H9 (cell line): Measurements from ENCODE around the gene GPR45. TPM values are rescaled to one million over a fixed set of nuclear protein-coding genes. Genes with fewer than 3 reads are reported as not detected.
"Not testable (repeated sequence)": the region's sequence is repeated elsewhere in the genome, so short reads cannot be mapped to it uniquely, and the experiment has no call there.

ENCODE experiments used
- DNase-seq: peaks from one replicate; pipeline ENCODE4 v3.0.0-alpha.2; 2017
- H2AFZ ChIP-seq: one replicate; pipeline ENCODE4 v1.6.1; 2013; ENCODE audit warnings: mild to moderate bottlenecking, low read length, control low read depth, moderate library complexity
- H2AK5ac ChIP-seq: 2 replicates; pipeline ENCODE4 v1.6.1; 2013; ENCODE audit warnings: low read length, control low read depth, mixed read lengths; ENCODE audit not compliant: insufficient read length
- H2BK120ac ChIP-seq: one replicate; pipeline ENCODE4 v1.6.1; 2013; ENCODE audit warnings: low read depth, mild to moderate bottlenecking, low read length, control low read depth, inconsistent platforms; ENCODE audit not compliant: poor library complexity, severe bottlenecking
- H2BK12ac ChIP-seq: 2 replicates; pipeline ENCODE4 v1.6.1; 2013; ENCODE audit warnings: low read length, control low read depth, mixed read lengths, low read depth; ENCODE audit not compliant: insufficient read length
- H2BK15ac ChIP-seq: 2 replicates; pipeline ENCODE4 v1.6.1; 2013; ENCODE audit warnings: low read depth, low read length, control low read depth
- H2BK20ac ChIP-seq: one replicate; pipeline ENCODE4 v1.6.1; 2013; ENCODE audit warnings: low read depth, mild to moderate bottlenecking, low read length, control low read depth, inconsistent platforms; ENCODE audit not compliant: poor library complexity, severe bottlenecking
- H2BK5ac ChIP-seq: 2 replicates; pipeline ENCODE4 v1.6.1; 2013; ENCODE audit warnings: low read length, control low read depth, mixed read lengths; ENCODE audit not compliant: insufficient read length
- H3K14ac ChIP-seq: 2 replicates; pipeline ENCODE4 v1.6.1; 2013; ENCODE audit warnings: low read length, control low read depth; ENCODE audit not compliant: insufficient read depth
- H3K18ac ChIP-seq: 2 replicates; pipeline ENCODE4 v1.6.1; 2013; ENCODE audit warnings: low read depth, mild to moderate bottlenecking, mixed read lengths, low read length, control low read depth; ENCODE audit not compliant: insufficient read length
- H3K23ac ChIP-seq: 2 replicates; pipeline ENCODE4 v1.6.1; 2013; ENCODE audit warnings: low read length, control low read depth, mixed read lengths, low read depth; ENCODE audit not compliant: insufficient read length
- H3K23me2 ChIP-seq: 2 replicates; pipeline ENCODE4 v1.6.1; 2013; ENCODE audit warnings: low read depth, mild to moderate bottlenecking, mixed read lengths, low read length, control low read depth; ENCODE audit not compliant: insufficient read length, poor library complexity, severe bottlenecking
- H3K27ac ChIP-seq: 2 replicates; pipeline ENCODE4 v1.5.1; 2013; ENCODE audit warnings: low read length, control low read depth, mixed read lengths, low read depth; ENCODE audit not compliant: insufficient read length
- H3K27me3 ChIP-seq: 2 replicates; pipeline ENCODE4 v1.6.1; 2013; ENCODE audit warnings: low read length, control low read depth, inconsistent platforms; ENCODE audit not compliant: insufficient read depth
- H3K4ac ChIP-seq: 2 replicates; pipeline ENCODE4 v1.6.1; 2013; ENCODE audit warnings: low read depth, mild to moderate bottlenecking, control low read depth, inconsistent platforms, low read length, moderate library complexity
- H3K4me1 ChIP-seq: 2 replicates; pipeline ENCODE4 v1.6.1; 2013; ENCODE audit warnings: low read length, control low read depth, inconsistent platforms; ENCODE audit not compliant: insufficient read depth
- H3K4me2 ChIP-seq: 2 replicates; pipeline ENCODE4 v1.6.1; 2013; ENCODE audit warnings: low read length, control low read depth, mixed read lengths; ENCODE audit not compliant: insufficient read length, insufficient read depth
- H3K56ac ChIP-seq: 2 replicates; pipeline ENCODE4 v1.6.1; 2013; ENCODE audit warnings: low read depth, mild to moderate bottlenecking, mixed read lengths, low read length, control low read depth; ENCODE audit not compliant: insufficient read length
- H3K79me1 ChIP-seq: 2 replicates; pipeline ENCODE4 v1.6.1; 2013; ENCODE audit warnings: low read depth, mild to moderate bottlenecking, moderate library complexity, low read length, control low read depth, inconsistent platforms; ENCODE audit not compliant: insufficient read depth, poor library complexity, severe bottlenecking
- H3K79me2 ChIP-seq: 2 replicates; pipeline ENCODE4 v1.6.1; 2013; ENCODE audit warnings: low read length, control low read depth, inconsistent platforms; ENCODE audit not compliant: insufficient read depth
- H3K9ac ChIP-seq: 2 replicates; pipeline ENCODE4 v1.6.1; 2013; ENCODE audit warnings: low read length, control low read depth, mixed read lengths; ENCODE audit not compliant: insufficient read length; ENCODE audit errors: extremely low read depth
- H3K9me3 ChIP-seq: one replicate; pipeline ENCODE4 v1.6.1; 2013; ENCODE audit warnings: low read depth, low read length, inconsistent platforms; ENCODE audit not compliant: control insufficient read depth
- H3T11ph ChIP-seq: one replicate; pipeline ENCODE4 v1.6.1; 2013; ENCODE audit warnings: mild to moderate bottlenecking, low read length, control low read depth, inconsistent platforms
- H4K20me1 ChIP-seq: one replicate; pipeline ENCODE4 v1.6.1; 2013; ENCODE audit not compliant: control insufficient read depth, insufficient read length, insufficient read depth
- H4K5ac ChIP-seq: 2 replicates; pipeline ENCODE4 v1.6.1; 2013; ENCODE audit warnings: low read depth, mild to moderate bottlenecking, mixed read lengths, low read length, control low read depth; ENCODE audit not compliant: insufficient read length
- H4K8ac ChIP-seq: replicated peaks from 2 replicates; pipeline ENCODE4 v1.6.1; 2013; ENCODE audit warnings: low read length, control low read depth, mixed read lengths, low read depth; ENCODE audit not compliant: insufficient read length
- H4K91ac ChIP-seq: 2 replicates; pipeline ENCODE4 v1.6.1; 2013; ENCODE audit warnings: low read depth, mild to moderate bottlenecking, moderate library complexity, mixed read lengths, low read length, control low read depth; ENCODE audit not compliant: insufficient read length
- H3K27ac Mint-ChIP-seq, 3 experiments: 2 replicates in 2 of 3; 3 replicates in 1 of 3; pipeline ENCODE4 v1.8.0; 2020 to 2021; ENCODE audit warnings: mixed read lengths in 3 of 3, mild to moderate bottlenecking in 1 of 3, moderate library complexity in 1 of 3
- H3K27me3 Mint-ChIP-seq: 2 replicates; pipeline ENCODE4 v1.8.0; 2021; ENCODE audit warnings: low read depth, mild to moderate bottlenecking, moderate library complexity, mixed read lengths
- H3K36me3 Mint-ChIP-seq, 3 experiments: 2 replicates in 2 of 3; 3 replicates in 1 of 3; pipeline ENCODE4 v1.8.0; 2020 to 2021; ENCODE audit warnings: low read depth in 3 of 3, mixed read lengths in 3 of 3; ENCODE audit not compliant: insufficient read depth in 1 of 3
- H3K4me1 Mint-ChIP-seq, 2 experiments: 2 replicates each; pipeline ENCODE4 v1.8.0; 2020; ENCODE audit warnings: mixed read lengths in 2 of 2
- H3K4me3 Mint-ChIP-seq, 2 experiments: 2 replicates in 1 of 2; 3 replicates in 1 of 2; pipeline ENCODE4 v1.8.0; 2020 to 2021; ENCODE audit warnings: mild to moderate bottlenecking in 2 of 2, mixed read lengths in 2 of 2, moderate library complexity in 1 of 2
- H3K9me3 Mint-ChIP-seq, 2 experiments: 2 replicates in 1 of 2; 3 replicates in 1 of 2; pipeline ENCODE4 v1.8.0; 2020; ENCODE audit warnings: mild to moderate bottlenecking in 2 of 2, mixed read lengths in 2 of 2, moderate library complexity in 1 of 2
- CTCF ChIP-seq: fragments of 200-600 bp; sonication (generic); conservative IDR thresholded peaks from 3 replicates; pipeline ENCODE4 v1.8.0; 2021; ENCODE audit warnings: antibody characterized with exemption, mild to moderate bottlenecking
- WGBS: extraction: QIAGEN DNeasy Blood & Tissue Kit; methylation state at CpG from one replicate; pipeline ENCODE4 v1.1.7; 2013; ENCODE audit warnings: missing lambda C conversion rate, low lambda C conversion rate, mixed read lengths; ENCODE audit not compliant: insufficient read length; ENCODE audit errors: extremely low coverage; 5-methylcytosine and 5-hydroxymethylcytosine counted together
- total RNA-seq: library from RNA; stranded (reverse); gene quantifications from 2 replicates; pipeline ENCODE4 v1.2.1, GENCODE V29; 2021

The GPR45 gene
- total RNA-seq, 1 experiment from 2014 or later = not detected

- WGBS = no CpG with 5 or more reads among the region's 4 CpGs
- Histone ChIP-seq H4K5ac (no peak overlapping the region), H3K18ac (no peak overlapping the region), H2BK5ac (no peak overlapping the region), H4K91ac (no peak overlapping the region), H3K9ac (no peak overlapping the region), H3K79me1 (no peaks in the 10 kb centered on the region), H3K4me1 (no peaks in the 10 kb centered on the region), H2BK15ac (no peak overlapping the region), H3K79me2 (no peaks in the 10 kb centered on the region), H2AK5ac (no peak overlapping the region), H2BK20ac (no peak overlapping the region), H3K27ac (no peak overlapping the region), H4K20me1 (no peaks in the 10 kb centered on the region), H3K9me3 (no peaks in the 10 kb centered on the region), H3K56ac (no peak overlapping the region), H3K4ac (no peak overlapping the region), H3K27me3 (no peaks in the 10 kb centered on the region), H3K4me2 (no peak overlapping the region), H4K8ac (no peak overlapping the region), H2BK12ac (no peak overlapping the region), H3K23ac (no peak overlapping the region), H3K23me2 (no peaks in the 10 kb centered on the region), H2BK120ac (no peak overlapping the region), H3K14ac (no peak overlapping the region), H2AFZ (no peak overlapping the region), H3T11ph (no peak overlapping the region)
- H3K9me3 Mint-ChIP-seq = peaks cover 18 to 22% of the 10 kb centered on the region in 2 experiments
- no peak overlapping the region for H3K4me3 Mint-ChIP-seq
- H3K36me3 Mint-ChIP-seq = peaks cover 3 to 4% (median 3%) of the 10 kb centered on the region in 3 experiments; a peak in 1 of 7 replicates
- no peak for DNase-seq
- H3K4me1 Mint-ChIP-seq = peaks cover 0 to 2% of the 10 kb centered on the region in 2 experiments; a peak in 1 of 4 replicates
- no peak overlapping the region; a peak in 1 of 7 replicates for H3K27ac Mint-ChIP-seq
- TF ChIP-seq CTCF = no peak
- H3K27me3 Mint-ChIP-seq = peaks cover 3% of the 10 kb centered on the region; the same call in 1 of the 2 replicates
Observed at GRCh38 chr2:105249891-105250290, 8.3 kb downstream of the GPR45 start.

GRCh38 chr2:105251016-105251648 lies 9.6 kb downstream of the GPR45 start:
- WGBS = no CpG with 5 or more reads among the region's 43 CpGs
- not testable (repeated sequence) for H4K91ac ChIP-seq

More at GRCh38 chr2:105251016-105251648, 9.6 kb downstream of the GPR45 start:
- not testable (repeated sequence) for H3K18ac ChIP-seq, H3K27me3 Mint-ChIP-seq, H3K79me2 ChIP-seq, H3K9me3 ChIP-seq, H3K56ac ChIP-seq, H3K4me1 Mint-ChIP-seq, H3K23me2 ChIP-seq, H3K4me1 ChIP-seq, H3K27me3 ChIP-seq, H4K20me1 ChIP-seq, H3T11ph ChIP-seq, H3K9ac ChIP-seq, H3K27ac ChIP-seq, H3K79me1 ChIP-seq, H3K4ac ChIP-seq, H3K36me3 Mint-ChIP-seq, H3K4me3 Mint-ChIP-seq, H2BK20ac ChIP-seq, H2BK15ac ChIP-seq, H4K5ac ChIP-seq, H2BK5ac ChIP-seq, H3K4me2 ChIP-seq, H3K14ac ChIP-seq, H4K8ac ChIP-seq, H2AFZ ChIP-seq, DNase-seq, H2BK120ac ChIP-seq, H2BK12ac ChIP-seq, H3K27ac Mint-ChIP-seq, H3K23ac ChIP-seq, H2AK5ac ChIP-seq
- peaks cover 18 to 22% of the 10 kb centered on the region in 2 experiments for H3K9me3 Mint-ChIP-seq
